Tibial nerve (tissue), 4 donors: ENCODE measurements around the gene EYA2.

Experiments
- CTCF ChIP-seq, 5 experiments: fragments of 200-600 bp in 3 of 5; fragments of 450-650 bp in 2 of 5; sonication (generic) in 3 of 5; IDR thresholded peaks; one replicate each; pipeline ENCODE4 v1.5.1; 2016 to 2019; ENCODE audit warnings: antibody characterized with exemption in 5 of 5, mild to moderate bottlenecking in 3 of 5, moderate library complexity in 2 of 5
- EP300 ChIP-seq, 2 donors: sonication (generic); formaldehyde crosslinking; IDR thresholded peaks; one replicate each; pipeline ENCODE4 v1.6.1; 2017; ENCODE audit warnings: antibody characterized with exemption in 2 of 2, mild to moderate bottlenecking in 1 of 2
- POLR2A ChIP-seq, 2 donors: fragments of 450-650 bp; IDR thresholded peaks; one replicate each; pipeline ENCODE4 v1.6.1; 2017; ENCODE audit warnings: antibody characterized with exemption in 2 of 2, mild to moderate bottlenecking in 2 of 2, moderate library complexity in 2 of 2

GRCh38 chr20:47115694-47116093 is 221.1 kb downstream of the EYA2 start:
- TF ChIP-seq POLR2A (IDR thresholded peaks at IDR 0.05), result no peak
- TF ChIP-seq EP300 (IDR thresholded peaks at IDR 0.05), result no peak
- no peak for TF ChIP-seq CTCF (IDR thresholded peaks at IDR 0.05)
